Measurements from ENCODE around the gene TMEM39A. TPM values are rescaled to one million over a fixed set of nuclear protein-coding genes. Genes with fewer than 3 reads are reported as not detected.
A peak's percentile ranks its signal among the peaks of the same experiment; 100 is the strongest.

The TMEM39A gene
- polyA plus RNA-seq, 3 donors: 9.6 to 12.2 (median 11.6) TPM

- Mint-ChIP-seq H3K4me3 (no peak overlapping the region), H3K4me1 (no peaks in the 10 kb centered on the region), H3K27me3 (ENCODE audit: low read depth in 3 of 3) (no peaks in the 10 kb centered on the region), H3K27ac (peak overlapping the region in 1 of 7 donors; percentile 79), H3K9me3 (peaks cover 0 to 2% (median 0%) of the 10 kb centered on the region in 7 donors), H3K36me3 (peaks cover 74 to 84% of the 10 kb centered on the region in 2 donors)
- Histone ChIP-seq H3K27me3 (ENCODE audit: control insufficient read depth in 2 of 2, insufficient read depth in 2 of 2, low read length in 2 of 2) (no peaks in the 10 kb centered on the region), H3K9me3 (replicated peaks in 1 of 2; ENCODE audit: control insufficient read depth in 1 of 2, insufficient read depth in 1 of 2, low read length in 2 of 2) (no peaks in the 10 kb centered on the region), H3K4me2 (replicated peaks; ENCODE audit: extremely low read depth, low read length, poor library complexity, severe bottlenecking) (no peak overlapping the region), H4K20me1 (ENCODE audit: insufficient read depth, low read length) (no peaks in the 10 kb centered on the region), H3K4me1 (ENCODE audit: control insufficient read depth in 1 of 2, insufficient read depth in 2 of 2, low read length in 2 of 2) (no peaks in the 10 kb centered on the region), H3K27ac (ENCODE audit: low read depth in 1 of 2, low read length in 2 of 2) (no peak overlapping the region), H3K36me3 (replicated peaks in 1 of 2; ENCODE audit: control insufficient read depth in 1 of 2, insufficient read depth in 2 of 2, low read length in 2 of 2) (peaks cover 83 to 97% of the 10 kb centered on the region in 2 donors), H3K9ac (ENCODE audit: insufficient read depth, low read length, poor library complexity, severe bottlenecking) (no peak overlapping the region), H3K4me3 (replicated peaks in 1 of 3; ENCODE audit: low read depth in 2 of 3, low read length in 3 of 3) (no peak overlapping the region), H3K79me2 (ENCODE audit: insufficient read depth, low read length) (no peaks in the 10 kb centered on the region), H2AFZ (ENCODE audit: insufficient read depth, low read depth, low read length, poor library complexity, severe bottlenecking) (no peak overlapping the region)
- DNase-seq: no peak
- WGBS (ENCODE audit: insufficient coverage): no CpG with 5 or more reads among the region's 1 CpG
- TF ChIP-seq, protein P1, sequence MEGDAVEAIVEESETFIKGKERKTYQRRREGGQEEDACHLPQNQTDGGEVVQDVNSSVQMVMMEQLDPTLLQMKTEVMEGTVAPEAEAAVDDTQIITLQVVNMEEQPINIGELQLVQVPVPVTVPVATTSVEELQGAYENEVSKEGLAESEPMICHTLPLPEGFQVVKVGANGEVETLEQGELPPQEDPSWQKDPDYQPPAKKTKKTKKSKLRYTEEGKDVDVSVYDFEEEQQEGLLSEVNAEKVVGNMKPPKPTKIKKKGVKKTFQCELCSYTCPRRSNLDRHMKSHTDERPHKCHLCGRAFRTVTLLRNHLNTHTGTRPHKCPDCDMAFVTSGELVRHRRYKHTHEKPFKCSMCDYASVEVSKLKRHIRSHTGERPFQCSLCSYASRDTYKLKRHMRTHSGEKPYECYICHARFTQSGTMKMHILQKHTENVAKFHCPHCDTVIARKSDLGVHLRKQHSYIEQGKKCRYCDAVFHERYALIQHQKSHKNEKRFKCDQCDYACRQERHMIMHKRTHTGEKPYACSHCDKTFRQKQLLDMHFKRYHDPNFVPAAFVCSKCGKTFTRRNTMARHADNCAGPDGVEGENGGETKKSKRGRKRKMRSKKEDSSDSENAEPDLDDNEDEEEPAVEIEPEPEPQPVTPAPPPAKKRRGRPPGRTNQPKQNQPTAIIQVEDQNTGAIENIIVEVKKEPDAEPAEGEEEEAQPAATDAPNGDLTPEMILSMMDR (IDR thresholded peaks at IDR 0.05): no peak
- intact Hi-C loops (cut with micrococcal nuclease): no loop called here
Observed at GRCh38 chr3:119436977-119437376, 26.4 kb downstream of the TMEM39A start.

DNA sequence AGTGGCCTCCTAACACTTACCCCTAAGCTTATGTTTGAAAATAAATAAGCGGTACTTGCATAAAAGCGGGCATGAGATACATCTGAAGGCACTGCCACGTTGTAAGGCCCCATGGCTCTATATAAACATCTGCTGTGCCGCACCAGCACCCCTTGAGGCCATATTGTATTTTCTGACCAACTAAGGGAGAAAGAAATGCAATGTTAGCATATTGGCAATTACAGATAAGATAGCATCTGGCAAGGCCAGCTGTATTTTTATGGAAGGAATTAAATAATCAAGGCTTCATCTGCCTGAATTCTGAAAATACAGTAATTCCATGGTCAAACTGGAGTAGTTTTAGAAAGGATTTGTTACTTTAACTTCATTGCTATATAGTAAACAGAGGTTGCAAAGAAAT is 28.7 kb downstream of the TMEM39A start:
- Histone ChIP-seq H3K9ac (ENCODE audit: insufficient read depth, low read length, poor library complexity, severe bottlenecking) (no peak overlapping the region), H3K4me2 (replicated peaks; ENCODE audit: extremely low read depth, low read length, poor library complexity, severe bottlenecking) (no peak overlapping the region), H3K27ac (ENCODE audit: low read depth in 1 of 2, low read length in 2 of 2) (no peak overlapping the region), H2AFZ (ENCODE audit: insufficient read depth, low read depth, low read length, poor library complexity, severe bottlenecking) (no peak overlapping the region), H3K79me2 (ENCODE audit: insufficient read depth, low read length) (no peaks in the 10 kb centered on the region), H3K9me3 (replicated peaks in 1 of 2; ENCODE audit: control insufficient read depth in 1 of 2, insufficient read depth in 1 of 2, low read length in 2 of 2) (peaks cover 0 to 14% of the 10 kb centered on the region in 2 donors), H3K36me3 (replicated peaks in 1 of 2; ENCODE audit: control insufficient read depth in 1 of 2, insufficient read depth in 2 of 2, low read length in 2 of 2) (peaks cover 85 to 97% of the 10 kb centered on the region in 2 donors), H4K20me1 (ENCODE audit: insufficient read depth, low read length) (no peaks in the 10 kb centered on the region), H3K4me3 (replicated peaks in 1 of 3; ENCODE audit: low read depth in 2 of 3, low read length in 3 of 3) (no peak overlapping the region), H3K27me3 (ENCODE audit: control insufficient read depth in 2 of 2, insufficient read depth in 2 of 2, low read length in 2 of 2) (no peaks in the 10 kb centered on the region), H3K4me1 (ENCODE audit: control insufficient read depth in 1 of 2, insufficient read depth in 2 of 2, low read length in 2 of 2) (no peaks in the 10 kb centered on the region)
- intact Hi-C loops (cut with micrococcal nuclease): no loop called here
- no peak for DNase-seq
- no peak overlapping the region for H3K4me3 Mint-ChIP-seq
- no peaks in the 10 kb centered on the region for H3K4me1 Mint-ChIP-seq
- peaks cover 0 to 10% (median 7%) of the 10 kb centered on the region in 7 donors for H3K9me3 Mint-ChIP-seq
- WGBS (ENCODE audit: insufficient coverage): 97% methylated on average over 4 of the region's 4 CpGs
- peaks cover 0 to 2% (median 0%) of the 10 kb centered on the region in 3 donors for H3K27me3 Mint-ChIP-seq (ENCODE audit: low read depth in 3 of 3)
- H3K27ac Mint-ChIP-seq: no peak overlapping the region
- H3K36me3 Mint-ChIP-seq: peaks cover 83 to 90% of the 10 kb centered on the region in 2 donors
- TF ChIP-seq, protein P1 (IDR thresholded peaks at IDR 0.05): no peak

All from CD14-positive monocyte (primary cell).